Measurements from ENCODE around the gene ATP5F1A.

ATP5F1A gene

GRCh38 chr18:46035696-46036680 lies 62.1 kb downstream of the ATP5F1A start:
- DNase-seq (ENCODE audit: low read depth) = peak; percentile 34
- H3K4me3 ChIP-seq (ENCODE audit: control insufficient read depth, low read depth, low read length) = no peak overlapping the region
- TF ChIP-seq, protein P1, sequence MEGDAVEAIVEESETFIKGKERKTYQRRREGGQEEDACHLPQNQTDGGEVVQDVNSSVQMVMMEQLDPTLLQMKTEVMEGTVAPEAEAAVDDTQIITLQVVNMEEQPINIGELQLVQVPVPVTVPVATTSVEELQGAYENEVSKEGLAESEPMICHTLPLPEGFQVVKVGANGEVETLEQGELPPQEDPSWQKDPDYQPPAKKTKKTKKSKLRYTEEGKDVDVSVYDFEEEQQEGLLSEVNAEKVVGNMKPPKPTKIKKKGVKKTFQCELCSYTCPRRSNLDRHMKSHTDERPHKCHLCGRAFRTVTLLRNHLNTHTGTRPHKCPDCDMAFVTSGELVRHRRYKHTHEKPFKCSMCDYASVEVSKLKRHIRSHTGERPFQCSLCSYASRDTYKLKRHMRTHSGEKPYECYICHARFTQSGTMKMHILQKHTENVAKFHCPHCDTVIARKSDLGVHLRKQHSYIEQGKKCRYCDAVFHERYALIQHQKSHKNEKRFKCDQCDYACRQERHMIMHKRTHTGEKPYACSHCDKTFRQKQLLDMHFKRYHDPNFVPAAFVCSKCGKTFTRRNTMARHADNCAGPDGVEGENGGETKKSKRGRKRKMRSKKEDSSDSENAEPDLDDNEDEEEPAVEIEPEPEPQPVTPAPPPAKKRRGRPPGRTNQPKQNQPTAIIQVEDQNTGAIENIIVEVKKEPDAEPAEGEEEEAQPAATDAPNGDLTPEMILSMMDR (conservative IDR thresholded peaks at IDR 0.05; ENCODE audit: control insufficient read depth, insufficient read depth, low read depth, low read length) = no peak

DNA sequence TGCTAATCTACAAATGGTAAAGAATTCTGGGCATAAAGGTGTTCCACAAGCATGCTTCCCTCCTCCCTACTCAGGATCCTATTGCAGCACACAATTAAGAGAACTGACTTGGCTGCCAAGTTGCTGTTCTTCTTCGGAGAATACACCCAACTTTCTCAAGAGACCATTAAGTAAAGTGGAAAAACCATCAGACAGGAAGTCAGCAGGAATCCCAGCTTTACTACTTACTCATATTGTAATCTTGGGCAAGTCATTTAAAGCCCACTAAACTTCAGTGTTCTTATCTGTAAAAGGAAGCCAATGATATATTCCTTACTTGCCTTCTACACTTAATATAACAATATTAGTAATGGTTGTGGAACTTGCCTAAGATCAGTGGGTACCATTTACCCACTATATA lies 63.9 kb downstream of the ATP5F1A start:
- H3K4me3 ChIP-seq (ENCODE audit: control insufficient read depth, low read depth, low read length) = no peak overlapping the region
- no peak for DNase-seq (ENCODE audit: low read depth)
- TF ChIP-seq, protein P1 (conservative IDR thresholded peaks at IDR 0.05; ENCODE audit: control insufficient read depth, insufficient read depth, low read depth, low read length) = no peak

- no peak for DNase-seq (ENCODE audit: low read depth)
Measured at GRCh38 chr18:46031741-46032140, 66.4 kb downstream of the ATP5F1A start.

More at GRCh38 chr18:46031741-46032140, 66.4 kb downstream of the ATP5F1A start:
- TF ChIP-seq, protein P1 (conservative IDR thresholded peaks at IDR 0.05; ENCODE audit: control insufficient read depth, insufficient read depth, low read depth, low read length) = no peak
- H3K4me3 ChIP-seq (ENCODE audit: control insufficient read depth, low read depth, low read length) = no peak overlapping the region

Data from fibroblast of mammary gland (primary cell).